Endothelial cell of umbilical vein (primary cell): ENCODE data around the gene CUX1. TPM values are rescaled to one million over a fixed set of nuclear protein-coding genes. Genes with fewer than 3 reads are reported as not detected.

Source experiments
- BruUV-seq: library from RNA; stranded (reverse); fragments of 400-500 nt; replicated peaks from 2 replicates; lab custom pipeline; 2021; lab: Mats Ljungman, UMichigan
- CTCF ChIA-PET: fragments of 300-600, 350-600 bp; sonication (Branson Sonifier 250); formaldehyde crosslinking; loops from one replicate; lab custom pipeline; 2021; ENCODE audit warnings: antibody characterized with exemption, inconsistent platforms; lab: Charles Lee
- POLR2A ChIA-PET: fragments of 300-600, 350-600 bp; sonication (Branson Sonifier 250); formaldehyde crosslinking; loops from one replicate; lab custom pipeline; 2021; ENCODE audit warnings: antibody characterized with exemption, inconsistent platforms; lab: Charles Lee
- DNase-seq: peaks from one replicate; pipeline ENCODE4 v3.0.0-alpha.2; 2011; ENCODE audit warnings: low read depth, low spot score
- FAIRE-seq: peaks from 2 replicates; lab custom pipeline; 2011; peaks lifted over from hg19 to GRCh38; lab: Jason Lieb, UNC
- H2AFZ ChIP-seq: 2 replicates; pipeline ENCODE4 v1.6.0; 2012; ENCODE audit warnings: low read depth, low read length, control low read depth, inconsistent platforms
- H3K27ac ChIP-seq: 2 replicates; pipeline ENCODE4 v1.5.1; 2011; ENCODE audit warnings: low read depth, mild to moderate bottlenecking, control low read depth, low read length, moderate library complexity; ENCODE audit not compliant: insufficient read depth
- H3K27me3 ChIP-seq, 2 experiments: 2 replicates each; pipeline versions ENCODE4 v1.6.0 to v1.6.1; 2011; ENCODE audit warnings: low read length in 2 of 2, mixed read lengths in 1 of 2; ENCODE audit not compliant: control insufficient read depth in 2 of 2, insufficient read depth in 2 of 2
- H3K36me3 ChIP-seq, 2 experiments: 2 replicates in 1 of 2; 3 replicates in 1 of 2; pipeline ENCODE4 v1.5.1; 2011; ENCODE audit warnings: low read length in 2 of 2, mild to moderate bottlenecking in 1 of 2, moderate library complexity in 1 of 2; ENCODE audit not compliant: control insufficient read depth in 2 of 2, insufficient read depth in 2 of 2; ENCODE audit errors: extremely low read depth in 1 of 2
- H3K4me1 ChIP-seq: 3 replicates; pipeline ENCODE4 v1.5.1; 2011; ENCODE audit warnings: mild to moderate bottlenecking, low read length; ENCODE audit not compliant: control insufficient read depth, insufficient read depth; ENCODE audit errors: extremely low read depth
- H3K4me2 ChIP-seq: 2 replicates; pipeline ENCODE4 v1.6.1; 2011; ENCODE audit warnings: low read length, control low read depth, mixed read lengths; ENCODE audit not compliant: insufficient read depth
- H3K4me3 ChIP-seq, 3 experiments: fragments of 200-600 bp in 1 of 3; sonication (generic), shearing (Covaris generic) in 1 of 3; replicated peaks in 1 of 3; 2 replicates each; pipeline ENCODE4 v1.5.1; 2011 to 2016; ENCODE audit warnings: control low read depth in 3 of 3, low read length in 3 of 3, mild to moderate bottlenecking in 2 of 3, inconsistent platforms in 1 of 3, low read depth in 1 of 3, moderate library complexity in 1 of 3; ENCODE audit not compliant: insufficient read depth in 1 of 3
- H3K79me2 ChIP-seq: 2 replicates; pipeline ENCODE4 v1.6.0; 2012; ENCODE audit warnings: low read length, inconsistent platforms; ENCODE audit not compliant: control insufficient read depth, insufficient read depth
- H3K9ac ChIP-seq: replicated peaks from 2 replicates; pipeline ENCODE3; 2011; ENCODE audit warnings: low read length, control low read depth; ENCODE audit not compliant: insufficient read depth; ENCODE audit errors: extremely low read depth
- H3K9me1 ChIP-seq: replicated peaks from 3 replicates; pipeline ENCODE4 v1.6.0; 2011; ENCODE audit warnings: mild to moderate bottlenecking, low read length; ENCODE audit not compliant: control insufficient read depth, insufficient read depth; ENCODE audit errors: extremely low read depth
- H3K9me3 ChIP-seq: replicated peaks from 2 replicates; pipeline ENCODE4 v1.5.1; 2012; ENCODE audit warnings: low read length, inconsistent platforms; ENCODE audit not compliant: control insufficient read depth, insufficient read depth
- H4K20me1 ChIP-seq: replicated peaks from 2 replicates; pipeline ENCODE3; 2011; ENCODE audit warnings: mild to moderate bottlenecking, low read length; ENCODE audit not compliant: control insufficient read depth, insufficient read depth; ENCODE audit errors: extremely low read depth
- CTCF ChIP-seq, 2 donors: IDR thresholded peaks; 1 replicate in 1 of 2; 2 replicates in 1 of 2; pipeline ENCODE4 v1.5.1; 2011; ENCODE audit warnings: low read length in 2 of 2, mild to moderate bottlenecking in 2 of 2, moderate library complexity in 2 of 2, control low read depth in 1 of 2, inconsistent platforms in 1 of 2, low read depth in 1 of 2; ENCODE audit not compliant: insufficient read depth in 1 of 2; ENCODE audit errors: extremely low read depth in 1 of 2
- EZH2 ChIP-seq: IDR thresholded peaks from 2 replicates; pipeline ENCODE4 v1.6.1; 2012; ENCODE audit warnings: borderline replicate concordance, low read depth, mild to moderate bottlenecking, moderate library complexity, low read length, inconsistent platforms; ENCODE audit not compliant: severe bottlenecking
- FOS ChIP-seq: IDR thresholded peaks from 2 replicates; pipeline ENCODE4 v1.6.1; 2011; ENCODE audit warnings: mild to moderate bottlenecking, low read length, moderate library complexity, borderline replicate concordance; ENCODE audit not compliant: insufficient read depth
- GATA2 ChIP-seq: IDR thresholded peaks from 2 replicates; pipeline ENCODE4 v1.7.0; 2011; ENCODE audit warnings: low read depth, mild to moderate bottlenecking, moderate library complexity, mixed read lengths, low read length; ENCODE audit not compliant: insufficient read length, insufficient read depth
- JUN ChIP-seq: IDR thresholded peaks from 2 replicates; pipeline ENCODE4 v1.6.1; 2011; ENCODE audit warnings: borderline replicate concordance, low read depth; ENCODE audit not compliant: insufficient read length, insufficient read depth
- MAX ChIP-seq: IDR thresholded peaks from 2 replicates; pipeline ENCODE4 v1.6.1; 2011; ENCODE audit not compliant: insufficient read depth, insufficient read length
- MYC ChIP-seq: IDR thresholded peaks from one replicate; pipeline ENCODE4 v1.6.1; 2011; ENCODE audit warnings: mild to moderate bottlenecking, low read depth, low read length
- POLR2A ChIP-seq: IDR thresholded peaks from 2 replicates; pipeline ENCODE4 v1.6.1; 2012; ENCODE audit warnings: low read depth, mild to moderate bottlenecking, control low read depth, low read length
- POLR2AphosphoS5 ChIP-seq: IDR thresholded peaks from 2 replicates; pipeline ENCODE4 v1.6.1; 2012; ENCODE audit warnings: low read depth, mild to moderate bottlenecking, control low read depth, low read length, moderate library complexity; ENCODE audit not compliant: insufficient read depth
- dilution Hi-C: fragments of 300-500 bp; cut with MboI; formaldehyde crosslinking; loops from one replicate; pipeline ENCODE4 v1.15.0; 2019; ENCODE audit warnings: low sequenced_read_pairs; ENCODE audit not compliant: extremely low pct_ligation_motif_present
- intact Hi-C: fragments of 100-400 bp; cut with micrococcal nuclease; formaldehyde crosslinking; loops from one replicate; pipeline ENCODE4 v1.10.0; 2022
- polyA plus RNA-seq, 4 experiments: library from polyadenylated mRNA; depleted of rRNA in 3 of 4; stranded (reverse) in 3 of 4; unstranded in 1 of 4; fragments of >200 nt; gene quantifications; 2 replicates each; pipeline versions ENCODE4 v1.2.1 to v1.2.3, GENCODE V29; 2011 to 2012; ENCODE audit warnings: missing spikeins in 1 of 4
- total RNA-seq: library from RNA; stranded (reverse); gene quantifications from 2 replicates; pipeline ENCODE4 v1.2.3, GENCODE V29; 2021

Gene CUX1
- total and polyA plus RNA-seq, 2 donors (not counting 3 experiments of a cell fraction or from before 2014, with no cell fraction given), result 13.8 to 49.8 TPM

- H3K9me1 ChIP-seq, result no peaks in the 10 kb centered on the region
- intact Hi-C loops, result no loop called here
- H3K79me2 ChIP-seq, result no peaks in the 10 kb centered on the region
- no peak overlapping the region for H3K9ac ChIP-seq
- no peaks in the 10 kb centered on the region for H3K27me3 ChIP-seq
- H3K9me3 ChIP-seq, result no peaks in the 10 kb centered on the region
- CTCF ChIA-PET, result no interaction called here
- FAIRE-seq (no peak), DNase-seq (no peak)
- no peak overlapping the region for H3K4me3 ChIP-seq
- no peak overlapping the region for H3K27ac ChIP-seq
- no peak overlapping the region for H2AFZ ChIP-seq
- TF ChIP-seq JUN, result no peak
- TF ChIP-seq EZH2, result no peak
- no peak for TF ChIP-seq MYC
- TF ChIP-seq GATA2, result no peak
- no peak for TF ChIP-seq CTCF (IDR thresholded peaks at IDR 0.05; ENCODE audit: extremely low read depth in 1 of 2, insufficient read depth in 1 of 2, low read depth in 1 of 2, low read length in 2 of 2)
- TF ChIP-seq FOS, result no peak
- no peak for TF ChIP-seq POLR2AphosphoS5
- TF ChIP-seq MAX, result no peak
- no peak for TF ChIP-seq POLR2A
- H3K4me2 ChIP-seq, result no peak overlapping the region
- no TSS peak for BruUV-seq
- H3K4me1 ChIP-seq, result no peaks in the 10 kb centered on the region
- dilution Hi-C loops, result no loop called here
- no peaks in the 10 kb centered on the region for H4K20me1 ChIP-seq
- POLR2A ChIA-PET, result no interaction called here
- H3K36me3 ChIP-seq, result no peaks in the 10 kb centered on the region
Measured at GRCh38 chr7:102008535-102009262, 191.3 kb downstream of the CUX1 start.
